HepG2 (cell line): ENCODE data around the gene EPHA3. TPM values are rescaled to one million over a fixed set of nuclear protein-coding genes. Genes with fewer than 3 reads are reported as not detected.

ENCODE experiments used
- ATAC-seq: fragments of 200-7000 bp; cut with Tn5 transposase; 3 replicates; pipeline ENCODE4 v1.9.1; 2020; ENCODE audit warnings: mild to moderate bottlenecking, moderate library complexity
- BruUV-seq: library from RNA; stranded (reverse); fragments of 400-500 nt; replicated peaks from 2 replicates; lab custom pipeline; 2021; lab: Mats Ljungman, UMichigan
- CTCF ChIA-PET: fragments of 300-600 bp; formaldehyde crosslinking; extraction: SDS; loops from one replicate; lab custom pipeline; 2021; ENCODE audit warnings: low total read pairs, inconsistent platforms, low intra/inter-chr PET ratio; lab: Yijun Ruan, JAX
- POLR2A ChIA-PET: fragments of 350-600 bp; sonication (Branson Sonifier 250); formaldehyde crosslinking; loops from one replicate; lab custom pipeline; 2020; ENCODE audit warnings: antibody characterized with exemption, inconsistent platforms; lab: Yijun Ruan, JAX
- DNase-seq: peaks from one replicate; pipeline ENCODE4 v3.0.0-alpha.2; 2015; ENCODE audit warnings: low spot score
- FAIRE-seq: peaks from 3 replicates; lab custom pipeline; 2011; peaks lifted over from hg19 to GRCh38; lab: Jason Lieb, UNC
- H2AFZ ChIP-seq: one replicate; pipeline ENCODE4 v1.6.1; 2011; ENCODE audit warnings: low read length, inconsistent platforms
- H3K27ac ChIP-seq: fragments of 300-600 bp; 3 replicates; pipeline ENCODE4 v1.8.0; 2011; ENCODE audit warnings: mixed run types, mild to moderate bottlenecking, mixed read lengths, low read length, inconsistent platforms; ENCODE audit not compliant: insufficient read depth; ENCODE audit errors: extremely low read length
- H3K27me3 ChIP-seq, 2 experiments: fragments of 200-600 bp in 1 of 2; 2 replicates in 1 of 2; 3 replicates in 1 of 2; pipeline versions ENCODE4 v1.6.0 to v1.8.0; 2011; ENCODE audit warnings: low read length in 2 of 2, mild to moderate bottlenecking in 2 of 2, moderate library complexity in 2 of 2, inconsistent platforms in 1 of 2; ENCODE audit not compliant: insufficient read depth in 2 of 2, control insufficient read depth in 1 of 2
- H3K36me3 ChIP-seq, 2 experiments: fragments of 200-600 bp in 1 of 2; replicated peaks in 1 of 2; 2 replicates in 1 of 2; 3 replicates in 1 of 2; pipeline versions ENCODE4 v1.5.1 to v1.8.0; 2011; ENCODE audit warnings: low read length in 2 of 2, inconsistent platforms in 1 of 2; ENCODE audit not compliant: insufficient read depth in 2 of 2, control insufficient read depth in 1 of 2
- H3K4me1 ChIP-seq: 2 replicates; pipeline ENCODE4 v1.5.1; 2012; ENCODE audit warnings: low read length, inconsistent platforms; ENCODE audit not compliant: insufficient read depth
- H3K4me2 ChIP-seq: 2 replicates; pipeline ENCODE4 v1.6.0; 2011; ENCODE audit warnings: low read depth, low read length, inconsistent platforms
- H3K4me3 ChIP-seq, 3 experiments: fragments of 200-600 bp in 1 of 3; sonication (generic), shearing (Covaris generic) in 1 of 3; replicated peaks in 1 of 3; 2 replicates each; pipeline ENCODE4 v1.5.1; 2011 to 2016; ENCODE audit warnings: low read length in 3 of 3, inconsistent platforms in 2 of 3, low read depth in 2 of 3, mild to moderate bottlenecking in 2 of 3, control low read depth in 1 of 3, mixed read lengths in 1 of 3; ENCODE audit not compliant: insufficient read depth in 1 of 3
- H3K79me2 ChIP-seq: one replicate; pipeline ENCODE4 v1.6.1; 2011; ENCODE audit warnings: low read length, inconsistent platforms; ENCODE audit not compliant: insufficient read depth
- H3K9ac ChIP-seq: 2 replicates; pipeline ENCODE4 v1.6.0; 2011; ENCODE audit warnings: mild to moderate bottlenecking, low read depth, low read length, inconsistent platforms; ENCODE audit not compliant: insufficient read depth
- H3K9me3 ChIP-seq: 2 replicates; pipeline ENCODE4 v1.5.1; 2012; ENCODE audit warnings: mild to moderate bottlenecking, low read length
- H4K20me1 ChIP-seq: 2 replicates; pipeline ENCODE4 v1.6.0; 2011; ENCODE audit warnings: inconsistent platforms, mild to moderate bottlenecking, low read length, moderate library complexity; ENCODE audit not compliant: insufficient read depth
- ARID2 ChIP-seq: sonication (generic); formaldehyde crosslinking; IDR thresholded peaks from 2 replicates; pipeline ENCODE4 v1.8.1; 2022; ENCODE audit warnings: mild to moderate bottlenecking, missing genetic modification reagents, borderline replicate concordance
- ARNT ChIP-seq: fragments of 450-650 bp; IDR thresholded peaks from 2 replicates; pipeline ENCODE4 v1.6.1; 2017
- ATAD3A ChIP-seq: sonication (generic); formaldehyde crosslinking; IDR thresholded peaks from 2 replicates; pipeline ENCODE4 v1.4.0; 2020; ENCODE audit warnings: missing genetic modification reagents
- FOXA1 ChIP-seq, 2 experiments: fragments of 450-650 bp in 1 of 2; sonication (generic) in 1 of 2; formaldehyde crosslinking in 1 of 2; IDR thresholded peaks; 2 replicates each; pipeline versions ENCODE4 v1.4.0 to v1.6.1; 2016 to 2020; ENCODE audit warnings: missing genetic modification reagents in 1 of 2
- FOXK1 ChIP-seq: sonication (generic); formaldehyde crosslinking; IDR thresholded peaks from 2 replicates; pipeline ENCODE4 v1.4.0; 2020; ENCODE audit warnings: low read depth, missing genetic modification reagents, borderline replicate concordance
- HOXA7 ChIP-seq: sonication (generic); formaldehyde crosslinking; IDR thresholded peaks from 2 replicates; pipeline ENCODE4 v1.8.1; 2022; ENCODE audit warnings: mild to moderate bottlenecking, missing genetic modification reagents, moderate library complexity
- NFYC ChIP-seq: IDR thresholded peaks from 2 replicates; pipeline ENCODE4 v1.6.1; 2016; ENCODE audit warnings: missing genetic modification reagents, missing compliant biosample characterization
- NR2F1 ChIP-seq, 2 experiments: fragments of 450-650 bp in 1 of 2; formaldehyde crosslinking in 1 of 2; IDR thresholded peaks; 2 replicates each; pipeline versions ENCODE4 v1.5.0 to v1.6.1; 2016 to 2020; ENCODE audit warnings: mild to moderate bottlenecking in 1 of 2, missing compliant biosample characterization in 1 of 2, missing genetic modification reagents in 1 of 2, moderate library complexity in 1 of 2
- SMARCE1 ChIP-seq: fragments of 450-650 bp; IDR thresholded peaks from 2 replicates; pipeline ENCODE4 v1.6.1; 2017; ENCODE audit warnings: borderline replicate concordance
- TCF12 ChIP-seq, 2 experiments: fragments of 450-650 bp in 1 of 2; sonication (generic) in 1 of 2; formaldehyde crosslinking in 1 of 2; IDR thresholded peaks; 2 replicates each; pipeline versions ENCODE4 v1.6.1 to v1.8.0; 2017 to 2022; ENCODE audit warnings: antibody characterized with exemption in 1 of 2, mild to moderate bottlenecking in 1 of 2, missing genetic modification reagents in 1 of 2, moderate library complexity in 1 of 2
- ZNF451 ChIP-seq: sonication (generic); formaldehyde crosslinking; IDR thresholded peaks from 2 replicates; pipeline ENCODE4 v1.5.0; 2020; ENCODE audit warnings: mild to moderate bottlenecking, missing genetic modification reagents
- ZNF577 ChIP-seq: sonication (generic); formaldehyde crosslinking; IDR thresholded peaks from 2 replicates; pipeline ENCODE4 v1.4.0; 2020; ENCODE audit warnings: mild to moderate bottlenecking, low read depth, missing genetic modification reagents, borderline replicate concordance
- ZNF776 ChIP-seq: sonication (generic); formaldehyde crosslinking; IDR thresholded peaks from 2 replicates; pipeline ENCODE4 v1.4.0; 2020; ENCODE audit warnings: mild to moderate bottlenecking, missing genetic modification reagents
- WGBS: methylation state at CpG from one replicate; pipeline ENCODE4 v1.1.6; 2017; ENCODE audit warnings: low lambda C conversion rate; 5-methylcytosine and 5-hydroxymethylcytosine counted together
- in situ Hi-C: cut with HindIII; loops from 2 replicates; pipeline ENCODE4 v1.10.0; 2017; ENCODE audit warnings: low pct_unique_long_range_greater_than_20kb; ENCODE audit not compliant: extremely low pct_ligation_motif_present
- intact Hi-C: fragments of 100-400 bp; cut with micrococcal nuclease; formaldehyde crosslinking; loops from one replicate; pipeline ENCODE4 v1.10.0; 2022; ENCODE audit not compliant: unreplicated experiment
- polyA plus RNA-seq, 8 experiments: library from polyadenylated mRNA; depleted of rRNA in 3 of 8; stranded (reverse) in 7 of 8; unstranded in 1 of 8; fragments of >200 nt; fragmentation: Illumina TruSeq in 4 of 8; extraction: Trizol in 4 of 8; gene quantifications; 2 replicates each; pipeline versions ENCODE4 v1.2.1 to v1.2.3, GENCODE V29; 2011 to 2016; ENCODE audit warnings: low read depth in 4 of 8, missing spikeins in 1 of 8, mixed read lengths in 1 of 8; ENCODE audit not compliant: insufficient read depth in 1 of 8
- total RNA-seq, 5 experiments: library from RNA; depleted of rRNA; stranded (reverse); fragments of >200 nt; fragmentation: Illumina TruSeq; extraction: Trizol; gene quantifications; 2 replicates each; pipeline ENCODE4 v1.2.3, GENCODE V29; 2016; ENCODE audit warnings: low read depth in 1 of 5
- TF ChIP-seq, protein P1 (sequence below): sonication (generic); formaldehyde crosslinking; IDR thresholded peaks from 2 replicates; pipeline ENCODE4 v1.4.0; 2020; ENCODE audit warnings: missing genetic modification reagents
- TF ChIP-seq, protein P2 (sequence below), 2 experiments: fragments of 450-650 bp in 1 of 2; sonication (generic) in 1 of 2; formaldehyde crosslinking in 1 of 2; IDR thresholded peaks; 2 replicates each; pipeline versions ENCODE4 v1.6.1 to v1.8.0; 2016 to 2022; ENCODE audit warnings: antibody characterized with exemption in 1 of 2, mild to moderate bottlenecking in 1 of 2, missing genetic modification reagents in 1 of 2

EPHA3 gene
- total and polyA plus RNA-seq, 2 of the 13 experiments (the other 11 are each of a cell fraction or from before 2014, with no cell fraction given), result 0.01 TPM; not detected in 1

DNA sequence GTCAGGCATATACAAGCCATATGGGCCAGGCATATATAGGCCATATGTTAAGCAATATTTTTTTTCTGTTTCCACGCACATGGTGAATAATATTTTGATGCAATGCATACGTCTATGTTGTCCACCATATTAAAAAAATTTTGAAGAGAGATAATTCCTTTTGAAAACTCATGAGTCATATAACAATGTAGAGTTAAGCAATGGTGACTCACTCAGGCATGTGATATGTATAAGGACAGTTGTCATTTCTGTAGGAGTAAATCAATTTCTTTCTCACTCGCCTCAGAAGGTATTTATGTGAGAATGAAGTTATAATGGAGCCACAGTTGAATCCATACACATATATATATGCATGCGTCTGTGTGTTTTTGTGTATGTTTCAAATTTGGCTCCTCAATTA, 272.6 kb downstream of the EPHA3 start:
- FAIRE-seq, result no peak
- POLR2A ChIA-PET, result no interaction called here
- H3K27me3 ChIP-seq, result no peaks in the 10 kb centered on the region
- no peak overlapping the region for H3K27ac ChIP-seq
- H3K4me1 ChIP-seq, result no peaks in the 10 kb centered on the region
- in situ Hi-C loops, result no loop called here
- no peaks in the 10 kb centered on the region for H4K20me1 ChIP-seq
- intact Hi-C loops, result no loop called here
- BruUV-seq, result no TSS peak
- no peaks in the 10 kb centered on the region for H3K36me3 ChIP-seq
- H3K4me2 ChIP-seq, result no peak overlapping the region
- no peak overlapping the region for H2AFZ ChIP-seq
- no peaks in the 10 kb centered on the region for H3K79me2 ChIP-seq
- 15% methylated on average over 4 of the region's 4 CpGs for WGBS
- H3K9ac ChIP-seq, result no peak overlapping the region
- no peak for DNase-seq
- no peak for ATAC-seq
- no peaks in the 10 kb centered on the region for H3K9me3 ChIP-seq
- no peak overlapping the region for H3K4me3 ChIP-seq
- CTCF ChIA-PET, result no interaction called here
- TF ChIP-seq ZNF577 (CRISPR knock-in tag) (no peak), ARNT (no peak), SMARCE1 (no peak), ATAD3A (no peak), TCF12 (IDR thresholded peaks at IDR 0.05) (no peak), TCF12 (CRISPR knock-in tag; IDR thresholded peaks at IDR 0.05) (no peak), NFYC (CRISPR knock-in tag) (no peak), ZNF776 (CRISPR knock-in tag) (no peak), FOXA1 (IDR thresholded peaks at IDR 0.05) (no peak), FOXA1 (CRISPR knock-in tag; IDR thresholded peaks at IDR 0.05) (no peak), FOXK1 (CRISPR knock-in tag) (no peak), ARID2 (CRISPR knock-in tag) (no peak), NR2F1 (CRISPR knock-in tag; IDR thresholded peaks at IDR 0.05) (no peak), HOXA7 (CRISPR knock-in tag) (no peak), ZNF451 (CRISPR knock-in tag) (no peak)
- TF ChIP-seq, protein P1, sequence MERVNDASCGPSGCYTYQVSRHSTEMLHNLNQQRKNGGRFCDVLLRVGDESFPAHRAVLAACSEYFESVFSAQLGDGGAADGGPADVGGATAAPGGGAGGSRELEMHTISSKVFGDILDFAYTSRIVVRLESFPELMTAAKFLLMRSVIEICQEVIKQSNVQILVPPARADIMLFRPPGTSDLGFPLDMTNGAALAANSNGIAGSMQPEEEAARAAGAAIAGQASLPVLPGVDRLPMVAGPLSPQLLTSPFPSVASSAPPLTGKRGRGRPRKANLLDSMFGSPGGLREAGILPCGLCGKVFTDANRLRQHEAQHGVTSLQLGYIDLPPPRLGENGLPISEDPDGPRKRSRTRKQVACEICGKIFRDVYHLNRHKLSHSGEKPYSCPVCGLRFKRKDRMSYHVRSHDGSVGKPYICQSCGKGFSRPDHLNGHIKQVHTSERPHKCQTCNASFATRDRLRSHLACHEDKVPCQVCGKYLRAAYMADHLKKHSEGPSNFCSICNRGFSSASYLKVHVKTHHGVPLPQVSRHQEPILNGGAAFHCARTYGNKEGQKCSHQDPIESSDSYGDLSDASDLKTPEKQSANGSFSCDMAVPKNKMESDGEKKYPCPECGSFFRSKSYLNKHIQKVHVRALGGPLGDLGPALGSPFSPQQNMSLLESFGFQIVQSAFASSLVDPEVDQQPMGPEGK (CRISPR knock-in tag), result no peak
- TF ChIP-seq, protein P2, sequence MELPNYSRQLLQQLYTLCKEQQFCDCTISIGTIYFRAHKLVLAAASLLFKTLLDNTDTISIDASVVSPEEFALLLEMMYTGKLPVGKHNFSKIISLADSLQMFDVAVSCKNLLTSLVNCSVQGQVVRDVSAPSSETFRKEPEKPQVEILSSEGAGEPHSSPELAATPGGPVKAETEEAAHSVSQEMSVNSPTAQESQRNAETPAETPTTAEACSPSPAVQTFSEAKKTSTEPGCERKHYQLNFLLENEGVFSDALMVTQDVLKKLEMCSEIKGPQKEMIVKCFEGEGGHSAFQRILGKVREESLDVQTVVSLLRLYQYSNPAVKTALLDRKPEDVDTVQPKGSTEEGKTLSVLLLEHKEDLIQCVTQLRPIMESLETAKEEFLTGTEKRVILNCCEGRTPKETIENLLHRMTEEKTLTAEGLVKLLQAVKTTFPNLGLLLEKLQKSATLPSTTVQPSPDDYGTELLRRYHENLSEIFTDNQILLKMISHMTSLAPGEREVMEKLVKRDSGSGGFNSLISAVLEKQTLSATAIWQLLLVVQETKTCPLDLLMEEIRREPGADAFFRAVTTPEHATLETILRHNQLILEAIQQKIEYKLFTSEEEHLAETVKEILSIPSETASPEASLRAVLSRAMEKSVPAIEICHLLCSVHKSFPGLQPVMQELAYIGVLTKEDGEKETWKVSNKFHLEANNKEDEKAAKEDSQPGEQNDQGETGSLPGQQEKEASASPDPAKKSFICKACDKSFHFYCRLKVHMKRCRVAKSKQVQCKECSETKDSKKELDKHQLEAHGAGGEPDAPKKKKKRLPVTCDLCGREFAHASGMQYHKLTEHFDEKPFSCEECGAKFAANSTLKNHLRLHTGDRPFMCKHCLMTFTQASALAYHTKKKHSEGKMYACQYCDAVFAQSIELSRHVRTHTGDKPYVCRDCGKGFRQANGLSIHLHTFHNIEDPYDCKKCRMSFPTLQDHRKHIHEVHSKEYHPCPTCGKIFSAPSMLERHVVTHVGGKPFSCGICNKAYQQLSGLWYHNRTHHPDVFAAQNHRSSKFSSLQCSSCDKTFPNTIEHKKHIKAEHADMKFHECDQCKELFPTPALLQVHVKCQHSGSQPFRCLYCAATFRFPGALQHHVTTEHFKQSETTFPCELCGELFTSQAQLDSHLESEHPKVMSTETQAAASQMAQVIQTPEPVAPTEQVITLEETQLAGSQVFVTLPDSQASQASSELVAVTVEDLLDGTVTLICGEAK (IDR thresholded peaks at IDR 0.05), result no peak
- TF ChIP-seq, protein P2 (CRISPR knock-in tag; IDR thresholded peaks at IDR 0.05), result no peak
